ENCODE measurements around the gene CLCN2. TPM values are rescaled to one million over a fixed set of nuclear protein-coding genes. Genes with fewer than 3 reads are reported as not detected.
"Not testable (repeated sequence)": the region's sequence is repeated elsewhere in the genome, so short reads cannot be mapped to it uniquely, and the experiment has no call there.

The CLCN2 gene
- total RNA-seq, 4 donors from 2014 or later, result 1.8 to 3.4 (median 2.7) TPM

DNA sequence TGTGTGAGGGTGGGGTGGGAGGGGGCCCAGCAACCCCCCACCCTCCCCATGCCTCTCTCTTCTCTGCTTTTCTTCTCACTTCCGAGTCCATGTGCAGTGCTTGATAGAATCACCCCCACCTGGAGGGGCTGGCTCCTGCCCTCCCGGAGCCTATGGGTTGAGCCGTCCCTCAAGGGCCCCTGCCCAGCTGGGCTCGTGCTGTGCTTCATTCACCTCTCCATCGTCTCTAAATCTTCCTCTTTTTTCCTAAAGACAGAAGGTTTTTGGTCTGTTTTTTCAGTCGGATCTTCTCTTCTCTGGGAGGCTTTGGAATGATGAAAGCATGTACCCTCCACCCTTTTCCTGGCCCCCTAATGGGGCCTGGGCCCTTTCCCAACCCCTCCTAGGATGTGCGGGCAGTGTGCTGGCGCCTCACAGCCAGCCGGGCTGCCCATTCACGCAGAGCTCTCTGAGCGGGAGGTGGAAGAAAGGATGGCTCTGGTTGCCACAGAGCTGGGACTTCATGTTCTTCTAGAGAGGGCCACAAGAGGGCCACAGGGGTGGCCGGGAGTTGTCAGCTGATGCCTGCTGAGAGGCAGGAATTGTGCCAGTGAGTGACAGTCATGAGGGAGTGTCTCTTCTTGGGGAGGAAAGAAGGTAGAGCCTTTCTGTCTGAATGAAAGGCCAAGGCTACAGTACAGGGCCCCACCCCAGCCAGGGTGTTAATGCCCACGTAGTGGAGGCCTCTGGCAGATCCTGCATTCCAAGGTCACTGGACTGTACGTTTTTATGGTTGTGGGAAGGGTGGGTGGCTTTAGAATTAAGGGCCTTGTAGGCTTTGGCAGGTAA, 15.9 kb downstream of the CLCN2 start:
- DNase-seq (ENCODE audit: extremely low spot score), result no peak
- peak overlapping the region; percentile 25 to 51 (median 43) for H3K27ac ChIP-seq (replicated peaks in 1 of 4)
- TF ChIP-seq POLR2A (IDR thresholded peaks at IDR 0.05; ENCODE audit: low read depth) (no peak), POLR2AphosphoS5 (IDR thresholded peaks at IDR 0.05) (peak; percentile 45 to 55), EP300 (IDR thresholded peaks at IDR 0.05) (no peak)
- TF ChIP-seq, protein P1, sequence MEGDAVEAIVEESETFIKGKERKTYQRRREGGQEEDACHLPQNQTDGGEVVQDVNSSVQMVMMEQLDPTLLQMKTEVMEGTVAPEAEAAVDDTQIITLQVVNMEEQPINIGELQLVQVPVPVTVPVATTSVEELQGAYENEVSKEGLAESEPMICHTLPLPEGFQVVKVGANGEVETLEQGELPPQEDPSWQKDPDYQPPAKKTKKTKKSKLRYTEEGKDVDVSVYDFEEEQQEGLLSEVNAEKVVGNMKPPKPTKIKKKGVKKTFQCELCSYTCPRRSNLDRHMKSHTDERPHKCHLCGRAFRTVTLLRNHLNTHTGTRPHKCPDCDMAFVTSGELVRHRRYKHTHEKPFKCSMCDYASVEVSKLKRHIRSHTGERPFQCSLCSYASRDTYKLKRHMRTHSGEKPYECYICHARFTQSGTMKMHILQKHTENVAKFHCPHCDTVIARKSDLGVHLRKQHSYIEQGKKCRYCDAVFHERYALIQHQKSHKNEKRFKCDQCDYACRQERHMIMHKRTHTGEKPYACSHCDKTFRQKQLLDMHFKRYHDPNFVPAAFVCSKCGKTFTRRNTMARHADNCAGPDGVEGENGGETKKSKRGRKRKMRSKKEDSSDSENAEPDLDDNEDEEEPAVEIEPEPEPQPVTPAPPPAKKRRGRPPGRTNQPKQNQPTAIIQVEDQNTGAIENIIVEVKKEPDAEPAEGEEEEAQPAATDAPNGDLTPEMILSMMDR (IDR thresholded peaks at IDR 0.05), result peak in 2 of 3 experiments; percentile 22 to 39

DNA sequence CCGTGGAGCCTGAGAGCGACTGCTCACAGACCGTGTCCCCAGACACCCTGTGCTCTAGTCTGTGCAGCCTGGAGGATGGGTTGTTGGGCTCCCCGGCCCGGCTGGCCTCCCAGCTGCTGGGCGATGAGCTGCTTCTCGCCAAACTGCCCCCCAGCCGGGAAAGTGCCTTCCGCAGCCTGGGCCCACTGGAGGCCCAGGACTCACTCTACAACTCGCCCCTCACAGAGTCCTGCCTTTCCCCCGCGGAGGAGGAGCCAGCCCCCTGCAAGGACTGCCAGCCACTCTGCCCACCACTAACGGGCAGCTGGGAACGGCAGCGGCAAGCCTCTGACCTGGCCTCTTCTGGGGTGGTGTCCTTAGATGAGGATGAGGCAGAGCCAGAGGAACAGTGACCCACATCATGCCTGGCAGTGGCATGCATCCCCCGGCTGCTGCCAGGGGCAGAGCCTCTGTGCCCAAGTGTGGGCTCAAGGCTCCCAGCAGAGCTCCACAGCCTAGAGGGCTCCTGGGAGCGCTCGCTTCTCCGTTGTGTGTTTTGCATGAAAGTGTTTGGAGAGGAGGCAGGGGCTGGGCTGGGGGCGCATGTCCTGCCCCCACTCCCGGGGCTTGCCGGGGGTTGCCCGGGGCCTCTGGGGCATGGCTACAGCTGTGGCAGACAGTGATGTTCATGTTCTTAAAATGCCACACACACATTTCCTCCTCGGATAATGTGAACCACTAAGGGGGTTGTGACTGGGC, 16.7 kb downstream of the CLCN2 start:
- H3K9me3 ChIP-seq, result no peaks in the 10 kb centered on the region
- peaks cover 7 to 32% (median 17%) of the 10 kb centered on the region in 4 donors for H3K4me1 ChIP-seq
- H3K27ac ChIP-seq (replicated peaks in 1 of 4), result peak overlapping the region in 1 of 4 donors; percentile 51
- no peak for TF ChIP-seq POLR2AphosphoS5 (IDR thresholded peaks at IDR 0.05)
- TF ChIP-seq, protein P1 (IDR thresholded peaks at IDR 0.05), result no peak
- no peak for TF ChIP-seq POLR2A (IDR thresholded peaks at IDR 0.05; ENCODE audit: low read depth)
- no peak for TF ChIP-seq EP300 (IDR thresholded peaks at IDR 0.05)
- no peak for DNase-seq (ENCODE audit: extremely low spot score)
- WGBS, result 86% methylated on average over 21 of the region's 24 CpGs
- H3K36me3 ChIP-seq, result peaks cover 27 to 58% (median 53%) of the 10 kb centered on the region in 4 donors
- no peaks in the 10 kb centered on the region for H3K27me3 ChIP-seq
- intact Hi-C loops (cut with DNase I), result loop anchor here (5.0 kb wide), 1 partner anchor 42 kb away; no protein-coding TSS in a partner anchor
- H3K4me3 ChIP-seq, result no peak overlapping the region

More for the DNA sequence above, 15.9 kb downstream of the CLCN2 start:
- intact Hi-C loops (cut with DNase I), result no loop called here
- WGBS, result 53% methylated on average over 14 of the region's 14 CpGs
- H3K27me3 ChIP-seq, result no peaks in the 10 kb centered on the region
- no peak overlapping the region for H3K4me3 ChIP-seq
- H3K9me3 ChIP-seq, result no peaks in the 10 kb centered on the region
- H3K36me3 ChIP-seq, result peaks cover 27 to 58% (median 53%) of the 10 kb centered on the region in 4 donors
- H3K4me1 ChIP-seq, result peaks cover 4 to 28% (median 12%) of the 10 kb centered on the region in 4 donors

DNA sequence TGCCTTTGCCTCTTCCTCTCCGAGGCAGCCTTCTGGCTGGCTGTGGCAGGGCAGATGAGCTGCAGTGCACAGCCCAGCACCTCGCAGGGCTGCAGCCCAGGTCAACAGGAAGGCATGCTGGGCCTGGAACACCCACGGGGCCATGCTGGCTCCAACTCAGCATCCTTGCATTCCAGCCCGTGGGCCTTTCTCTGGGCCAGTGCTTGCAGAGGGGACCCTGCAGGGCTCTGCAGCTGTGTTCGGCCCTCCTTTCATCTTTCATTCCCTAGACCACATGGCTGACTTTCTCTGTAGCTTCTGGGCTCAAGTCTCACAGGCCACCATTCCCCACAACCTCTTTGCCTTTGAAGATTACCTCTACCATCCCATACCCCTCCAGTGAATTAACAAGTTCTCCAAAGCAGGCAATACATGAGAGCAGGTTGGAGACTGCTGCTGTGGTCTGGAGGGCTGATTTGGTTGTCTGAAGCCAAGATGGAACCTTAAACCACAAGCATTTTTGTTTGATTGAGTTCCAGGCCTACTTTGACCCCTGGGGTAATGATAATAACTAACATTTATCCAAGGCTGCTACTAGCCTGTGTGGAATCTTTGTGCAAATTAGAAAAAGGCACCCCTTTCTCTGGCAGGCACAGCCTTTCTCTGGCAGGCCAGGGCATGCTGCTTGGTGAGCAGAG, 18.1 kb downstream of the CLCN2 start:
- Histone ChIP-seq H3K9me3 (no peaks in the 10 kb centered on the region), H3K4me3 (no peak overlapping the region), H3K27ac (replicated peaks in 1 of 4) (no peak overlapping the region), H3K4me1 (peaks cover 21 to 46% (median 31%) of the 10 kb centered on the region in 4 donors), H3K36me3 (peaks cover 27 to 58% (median 53%) of the 10 kb centered on the region in 4 donors), H3K27me3 (no peaks in the 10 kb centered on the region)
- intact Hi-C loops (cut with DNase I), result loop anchor here (5.0 kb wide), 1 partner anchor 41 kb away; no protein-coding TSS in a partner anchor
- TF ChIP-seq, protein P1 (IDR thresholded peaks at IDR 0.05), result no peak
- TF ChIP-seq POLR2A (IDR thresholded peaks at IDR 0.05; ENCODE audit: low read depth), result no peak
- TF ChIP-seq EP300 (IDR thresholded peaks at IDR 0.05), result no peak
- TF ChIP-seq POLR2AphosphoS5 (IDR thresholded peaks at IDR 0.05), result no peak
- no peak for DNase-seq (ENCODE audit: extremely low spot score)
- 68% methylated on average over 5 of the region's 5 CpGs for WGBS

DNA sequence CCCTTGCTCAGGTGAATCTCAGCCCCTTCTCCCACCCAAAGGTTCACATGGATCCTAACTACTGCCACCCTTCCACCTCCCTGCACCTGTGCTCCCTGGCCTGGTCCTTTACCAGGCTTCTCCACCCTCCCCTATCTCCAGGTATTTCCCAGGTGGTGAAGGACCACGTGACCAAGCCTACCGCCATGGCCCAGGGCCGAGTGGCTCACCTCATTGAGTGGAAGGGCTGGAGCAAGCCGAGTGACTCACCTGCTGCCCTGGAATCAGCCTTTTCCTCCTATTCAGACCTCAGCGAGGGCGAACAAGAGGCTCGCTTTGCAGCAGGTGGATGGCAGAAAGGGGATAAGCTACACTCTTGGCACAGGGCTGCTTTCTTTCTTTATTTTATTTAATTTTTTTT, 19.5 kb downstream of the CLCN2 start:
- peaks cover 27 to 52% (median 51%) of the 10 kb centered on the region in 4 donors for H3K36me3 ChIP-seq
- intact Hi-C loops (cut with DNase I), result loop anchor here (5.0 kb wide), 1 partner anchor 40 kb away; no protein-coding TSS in a partner anchor
- peaks cover 35 to 60% (median 43%) of the 10 kb centered on the region in 4 donors for H3K4me1 ChIP-seq
- no peaks in the 10 kb centered on the region for H3K9me3 ChIP-seq
- no peak overlapping the region for H3K27ac ChIP-seq (replicated peaks in 1 of 4)
- no peaks in the 10 kb centered on the region for H3K27me3 ChIP-seq
- no peak for DNase-seq (ENCODE audit: extremely low spot score)
- TF ChIP-seq EP300 (IDR thresholded peaks at IDR 0.05), result no peak
- TF ChIP-seq POLR2A (IDR thresholded peaks at IDR 0.05; ENCODE audit: low read depth), result no peak
- TF ChIP-seq, protein P1 (IDR thresholded peaks at IDR 0.05), result no peak
- TF ChIP-seq POLR2AphosphoS5 (IDR thresholded peaks at IDR 0.05), result no peak
- no peak overlapping the region for H3K4me3 ChIP-seq
- 85% methylated on average over 7 of the region's 7 CpGs for WGBS

DNA sequence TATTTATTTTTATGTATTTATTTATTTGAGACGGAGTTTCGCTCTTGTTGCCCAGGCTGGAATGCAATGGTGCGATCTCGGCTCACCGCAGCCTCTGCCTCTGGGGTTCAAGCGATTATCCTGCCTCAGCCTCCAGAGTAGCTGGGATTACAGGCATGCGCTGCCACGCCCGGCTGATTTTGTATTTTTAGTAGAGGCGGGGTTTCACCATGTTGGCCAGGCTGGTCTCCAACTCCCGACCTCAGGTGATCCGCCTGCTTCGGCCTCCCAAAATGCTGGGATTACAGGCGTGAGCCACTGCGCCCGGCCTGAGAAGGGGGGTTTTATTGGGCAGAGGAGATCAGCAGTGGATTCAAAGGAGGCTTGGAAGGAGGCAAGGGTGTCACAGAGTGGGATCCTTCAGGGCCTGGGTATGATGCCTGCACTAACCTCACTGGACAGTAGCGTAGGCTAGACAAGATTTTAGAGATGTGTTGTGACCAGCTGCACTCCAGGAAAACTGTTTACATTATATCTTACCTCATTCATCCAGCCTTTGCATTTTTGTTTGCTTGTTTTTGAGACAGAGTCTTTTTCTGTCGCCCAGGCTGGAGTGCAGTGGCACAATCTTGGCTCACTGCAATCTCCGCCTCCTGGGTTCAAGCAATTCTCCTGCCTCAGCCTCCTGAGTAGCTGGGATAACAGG, 21.8 kb downstream of the CLCN2 start:
- not testable (repeated sequence) for H3K27me3 ChIP-seq; DNase-seq (ENCODE audit: extremely low spot score); H3K9me3 ChIP-seq
- Histone ChIP-seq H3K36me3 (peaks cover 21 to 49% (median 43%) of the 10 kb centered on the region in 4 donors), H3K27ac (replicated peaks in 1 of 4) (peak overlapping the region; percentile 98 to 99 (median 99)), H3K4me3 (peak overlapping the region in 1 of 4 donors; percentile 89), H3K4me1 (peaks cover 38 to 64% (median 48%) of the 10 kb centered on the region in 4 donors)
- intact Hi-C loops (cut with DNase I), result loop anchor here (5.0 kb wide), 1 partner anchor 37 kb away; no protein-coding TSS in a partner anchor
- 78% methylated on average over 19 of the region's 19 CpGs for WGBS

Measured in esophagus muscularis mucosa (tissue), 4 donors.